ENCODE data around the gene SRP9.

- TF ChIP-seq CTCF (IDR thresholded peaks at IDR 0.05) (no peak), POLR2A (IDR thresholded peaks at IDR 0.05) (no peak)
These were observed 32.4 kb upstream of the SRP9 start for GRCh38 chr1:225745273-225745672.
